ENCODE measurements around the gene RAMP3.
A peak's percentile ranks its signal among the peaks of the same experiment; 100 is the strongest.
"Not testable (repeated sequence)": the region's sequence is repeated elsewhere in the genome, so short reads cannot be mapped to it uniquely, and the experiment has no call there.

RAMP3 gene

DNA sequence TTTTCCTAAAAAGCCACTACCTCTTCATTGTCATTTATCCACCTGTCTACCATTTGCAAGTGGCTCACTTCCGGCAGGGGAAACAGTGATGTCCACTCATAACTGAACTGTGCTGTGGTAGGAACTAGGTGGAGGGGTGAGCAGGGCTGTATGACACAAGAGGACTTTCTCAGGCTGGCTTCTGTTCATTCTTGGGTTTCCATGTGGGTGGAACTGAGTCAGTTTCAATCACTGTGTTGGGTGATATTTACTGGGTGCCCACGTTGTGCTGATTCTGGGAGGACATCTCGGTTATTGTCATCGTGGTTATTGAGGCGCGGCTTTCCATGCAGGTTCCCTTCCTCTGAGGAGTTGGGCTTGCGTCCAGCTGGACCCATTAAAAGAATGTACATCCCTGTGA is 38.8 kb downstream of the RAMP3 start:
- DNase-seq = no peak

DNA sequence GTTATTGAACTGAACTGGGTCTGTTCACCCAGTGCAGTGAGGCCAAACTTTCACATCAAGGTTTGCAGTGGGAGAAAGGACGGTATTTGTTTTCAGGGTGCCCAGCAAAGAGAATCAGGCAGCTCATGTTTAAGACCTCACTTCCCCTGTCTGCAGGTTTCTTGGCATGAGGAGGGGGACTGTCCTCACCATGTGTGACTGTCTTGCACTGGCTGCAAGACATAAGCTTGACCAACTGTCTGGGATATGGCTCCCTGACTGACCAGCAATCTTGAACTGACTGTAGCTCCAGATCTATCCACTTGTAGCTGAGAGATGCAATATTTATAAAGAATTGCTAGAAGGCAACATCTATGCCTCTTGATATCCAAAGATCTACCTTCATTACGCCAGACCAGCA is 39.9 kb downstream of the RAMP3 start:
- peak; percentile 16 for DNase-seq

DNA sequence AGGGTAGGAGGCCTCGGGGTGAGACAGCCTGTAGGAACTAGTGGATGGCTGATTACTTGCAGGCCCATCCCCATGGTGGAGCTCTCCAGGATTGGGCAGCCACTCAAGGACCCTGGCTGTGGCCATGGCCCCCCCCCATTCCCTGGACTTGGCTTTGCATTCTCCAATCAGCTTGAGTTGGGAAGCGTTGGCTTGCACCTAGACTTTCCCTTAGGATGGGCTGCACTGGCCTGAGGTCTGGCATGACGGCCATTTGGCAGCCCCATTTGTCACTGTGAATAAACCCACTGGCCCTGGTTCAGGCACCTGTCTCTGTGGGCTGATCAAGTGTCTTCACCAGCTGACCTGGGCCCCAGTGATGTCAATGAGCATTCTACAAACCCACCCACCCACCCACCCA is 41.4 kb downstream of the RAMP3 start:
- peak; percentile 29 for DNase-seq

DNA sequence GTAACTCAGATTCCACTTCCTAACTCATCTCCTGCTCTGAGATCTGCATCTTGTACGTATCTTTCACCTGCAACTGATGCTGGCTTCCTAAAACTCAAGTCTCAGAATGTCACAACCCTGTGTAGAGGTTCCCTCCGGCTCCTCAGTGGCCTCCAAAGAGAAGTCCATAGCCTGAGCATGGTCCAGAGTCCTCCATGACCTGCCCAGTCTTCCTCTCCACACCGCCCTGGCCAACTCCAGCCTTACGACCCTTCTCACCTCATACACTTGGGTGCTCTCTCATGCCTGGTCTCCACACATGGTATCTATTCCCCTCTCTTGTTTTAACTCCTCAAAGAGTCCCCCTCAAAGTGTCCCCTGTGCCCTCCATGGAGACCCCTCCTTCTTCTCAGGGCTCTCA is 41.9 kb downstream of the RAMP3 start:
- peak; percentile 9 for DNase-seq

DNA sequence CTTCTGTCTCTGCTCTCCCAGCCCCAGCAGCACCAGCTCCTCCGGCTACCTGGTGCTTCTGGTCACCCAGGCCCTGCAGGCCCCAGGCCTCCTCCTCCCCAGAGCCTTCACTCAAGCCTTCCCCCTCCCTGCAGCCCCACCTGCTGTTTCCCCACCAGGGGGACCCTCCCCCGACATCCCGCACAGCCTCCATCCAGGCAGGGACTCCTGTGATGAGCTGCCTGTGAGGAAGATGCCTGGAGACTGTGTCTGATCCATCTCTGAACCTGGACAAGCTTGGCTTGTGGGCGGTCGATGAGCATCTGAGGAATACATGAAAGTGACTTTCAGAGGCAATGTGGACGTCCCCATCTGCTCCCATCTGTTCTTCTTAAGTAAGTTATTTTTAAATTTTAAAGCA is 45.0 kb downstream of the RAMP3 start:
- DNase-seq = peak; percentile 41

DNA sequence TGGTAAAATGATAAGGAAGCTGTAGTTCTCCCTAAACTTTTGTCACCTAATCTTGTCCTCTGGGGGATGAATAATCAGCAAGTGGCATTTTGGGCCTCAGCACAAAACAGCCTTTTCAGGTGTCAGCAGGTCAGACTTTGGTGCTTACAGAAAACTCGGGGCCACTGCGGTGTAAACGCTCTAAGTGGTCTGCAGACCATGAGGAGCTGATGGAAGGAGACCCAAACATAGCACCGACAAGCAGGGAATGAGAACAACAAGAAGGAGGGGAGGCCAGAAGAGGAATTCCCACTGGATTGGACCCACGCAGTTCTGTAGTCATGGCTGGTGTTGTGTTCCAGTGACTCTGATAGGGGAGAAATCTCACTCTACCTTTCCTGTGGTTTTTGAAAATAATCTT is 45.4 kb downstream of the RAMP3 start:
- peak; percentile 20 for DNase-seq

DNA sequence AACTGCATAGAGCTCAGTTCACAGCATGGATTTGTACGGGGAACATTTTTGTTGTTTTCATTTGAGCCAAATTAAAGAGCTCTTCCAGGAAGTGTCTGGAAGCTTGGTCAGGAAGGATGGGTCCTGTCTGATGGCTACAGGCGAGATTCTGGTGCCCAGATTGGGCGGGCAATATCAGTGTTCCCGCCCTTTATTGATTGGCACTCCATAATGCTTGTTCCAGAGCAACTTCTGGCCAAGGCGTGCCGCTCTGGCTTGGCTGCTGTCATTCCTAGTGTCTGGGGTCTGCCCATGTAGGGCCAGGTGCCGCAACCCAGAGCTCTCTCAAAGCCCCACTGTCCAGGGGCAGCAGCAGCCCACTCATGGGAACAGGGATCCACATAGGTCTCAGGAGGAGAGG is 45.9 kb downstream of the RAMP3 start:
- DNase-seq = peak; percentile 37

DNA sequence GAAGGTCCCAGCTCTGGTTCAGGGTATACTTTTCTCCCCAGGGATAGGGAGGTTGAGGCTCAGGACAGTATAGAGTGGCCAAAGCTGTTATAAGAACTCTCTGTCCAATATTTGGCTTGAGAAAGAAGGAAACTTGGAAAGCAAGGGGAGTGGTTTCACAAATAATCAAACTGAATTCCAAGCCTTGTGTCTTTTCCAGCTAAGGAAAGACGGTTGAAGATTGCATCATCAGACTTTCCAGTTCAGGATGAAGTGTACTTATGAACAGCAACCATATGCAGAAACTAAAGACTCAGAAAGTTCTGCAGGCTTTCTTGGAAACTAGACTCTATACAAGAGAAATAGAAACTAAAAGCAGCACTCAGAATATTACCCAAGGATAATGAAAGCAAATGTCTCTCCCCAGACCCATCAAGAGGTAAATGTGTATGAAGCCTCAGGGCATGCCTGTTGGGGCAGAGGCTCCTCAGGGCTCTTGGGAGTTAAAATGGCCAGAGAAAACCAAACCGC is 46.4 kb downstream of the RAMP3 start:
- DNase-seq = no peak

DNA sequence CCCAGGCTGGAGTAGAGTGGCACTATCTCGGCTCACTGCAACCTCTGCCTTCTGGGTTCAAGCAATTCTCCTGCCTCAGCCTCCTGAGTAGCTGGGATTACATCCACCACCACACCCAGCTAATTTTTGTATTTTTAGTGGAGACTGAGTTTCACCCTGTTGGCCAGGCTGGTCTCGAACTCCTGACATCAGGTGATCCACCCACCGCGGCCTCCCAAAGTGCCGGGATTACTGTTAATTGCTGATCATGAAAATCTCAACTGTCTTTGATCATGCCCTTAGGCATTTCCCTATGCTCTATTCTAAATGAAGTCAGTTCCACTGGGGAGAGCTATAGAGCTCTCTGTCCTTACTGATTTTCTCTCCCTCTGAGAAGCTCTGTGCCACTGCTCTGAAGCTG is 48.7 kb downstream of the RAMP3 start:
- not testable (repeated sequence) for DNase-seq

DNA sequence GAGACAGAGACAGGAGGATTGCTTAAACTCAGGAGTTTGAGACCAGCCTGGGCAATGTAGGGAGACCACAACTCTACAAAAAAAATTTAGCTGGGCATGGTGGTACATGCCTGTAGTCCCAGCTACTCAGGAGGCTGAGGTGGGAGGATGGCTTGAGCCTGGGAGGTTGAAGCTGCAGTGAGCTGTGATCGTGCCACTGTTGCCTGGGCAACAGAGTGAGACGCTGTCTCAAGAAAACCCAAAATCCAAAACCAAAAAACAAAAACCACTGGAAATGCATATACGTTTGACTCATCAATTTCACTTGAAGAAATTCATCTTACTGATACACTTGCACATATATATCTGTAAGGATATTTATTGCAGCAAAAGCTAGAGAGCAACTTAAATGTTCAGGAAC is 52.3 kb downstream of the RAMP3 start:
- DNase-seq = not testable (repeated sequence)

DNA sequence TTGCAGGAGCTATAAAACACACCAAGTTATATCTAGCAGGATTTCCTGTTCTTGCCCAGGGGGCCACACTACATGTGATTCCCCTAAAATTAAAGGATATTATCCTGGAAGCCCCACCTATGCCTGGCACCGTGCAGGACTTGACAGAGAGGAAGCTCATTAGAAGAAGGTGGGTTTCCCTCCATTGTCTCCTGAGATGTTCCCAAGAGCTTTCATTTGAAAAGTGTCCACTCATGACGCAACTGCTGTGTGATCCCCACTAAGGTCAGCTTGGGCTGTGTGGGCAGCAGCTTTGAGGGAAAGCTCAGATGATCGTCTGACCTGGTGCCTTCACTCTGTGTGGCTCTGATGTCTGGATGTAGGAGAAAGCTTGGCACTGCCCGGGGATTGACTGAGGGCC is 53.5 kb downstream of the RAMP3 start:
- DNase-seq = no peak

DNA sequence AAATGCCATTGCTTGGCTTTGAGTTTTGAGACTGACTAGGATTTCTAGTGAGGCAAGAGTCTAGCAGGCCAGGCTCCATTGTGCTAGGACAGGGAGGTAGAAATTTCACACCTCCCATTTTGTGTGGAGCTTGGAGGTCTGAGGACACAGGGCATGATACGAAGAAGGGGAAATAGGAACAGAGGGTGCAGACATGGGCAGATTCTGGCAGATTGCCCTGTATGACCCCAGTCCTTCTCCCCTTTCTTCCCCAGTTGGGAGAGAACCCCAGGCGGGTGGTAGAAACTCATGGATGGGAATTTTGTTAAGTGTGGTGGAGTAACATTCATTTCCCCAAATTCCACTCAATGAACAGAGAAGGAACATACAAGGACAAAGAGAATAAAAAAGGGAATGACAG is 54.4 kb downstream of the RAMP3 start:
- no peak for DNase-seq

DNA sequence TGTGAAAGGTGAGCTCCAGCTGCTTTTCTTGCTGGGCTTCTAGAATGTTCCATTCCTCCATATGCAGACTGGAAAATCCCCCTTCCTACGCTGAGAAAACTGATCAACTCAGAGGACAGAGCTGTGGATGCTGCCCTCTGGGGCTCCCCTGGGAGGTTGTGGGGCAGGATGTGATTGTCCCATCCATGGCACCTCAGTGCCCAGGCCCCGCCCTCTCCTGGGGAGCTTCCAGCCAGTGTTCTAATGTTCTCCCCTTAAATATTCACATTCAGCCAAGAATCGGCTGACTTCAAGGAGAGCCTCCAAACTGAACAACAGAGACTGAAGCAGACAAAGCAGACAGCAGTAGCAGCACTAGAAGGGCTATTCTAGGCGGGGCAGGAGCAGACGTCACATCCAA is 55.0 kb downstream of the RAMP3 start:
- no peak for DNase-seq

DNA sequence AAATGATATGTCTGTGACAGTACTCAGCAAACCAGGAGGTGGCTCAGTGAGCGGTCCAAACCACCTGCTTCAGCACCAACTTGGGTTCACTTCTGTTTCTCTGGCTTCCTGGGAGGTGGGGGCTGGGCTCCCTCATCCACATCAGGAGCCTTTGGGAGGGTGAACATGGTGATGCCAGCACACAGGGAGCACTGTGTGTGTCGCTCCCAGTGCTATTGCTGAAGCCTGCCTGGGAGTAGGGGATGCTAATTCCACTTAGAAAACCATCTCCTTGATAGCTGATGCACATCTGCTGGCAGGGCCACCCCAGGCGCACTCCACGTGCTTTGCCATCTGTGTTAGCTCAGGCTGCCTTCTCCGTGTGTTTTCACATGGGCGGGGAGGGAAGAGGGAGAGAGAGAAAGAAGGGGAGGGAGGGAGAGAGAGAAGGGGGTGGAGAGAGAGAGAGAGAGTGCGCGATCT is 58.0 kb downstream of the RAMP3 start:
- no peak for DNase-seq

DNA sequence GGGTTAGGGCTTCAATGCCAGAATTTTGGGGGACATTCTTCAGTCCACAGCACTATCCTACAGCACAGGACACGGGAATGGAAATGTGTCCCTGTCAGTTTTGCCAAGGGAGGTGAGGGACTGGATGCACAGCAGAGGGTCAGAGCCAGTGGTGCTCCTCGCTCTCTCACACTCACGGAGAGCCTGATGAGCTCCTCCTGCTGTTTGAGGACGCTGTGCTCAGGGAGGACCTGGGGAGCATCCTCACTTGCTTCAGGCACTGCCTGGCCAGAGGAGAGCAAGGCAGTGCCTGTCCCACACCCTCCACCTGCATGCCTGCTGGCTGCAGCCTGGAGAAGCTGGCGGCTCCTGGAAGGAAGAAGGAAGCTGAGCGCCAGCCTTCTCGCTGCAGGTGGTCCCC is 58.6 kb downstream of the RAMP3 start:
- no peak for DNase-seq

DNA sequence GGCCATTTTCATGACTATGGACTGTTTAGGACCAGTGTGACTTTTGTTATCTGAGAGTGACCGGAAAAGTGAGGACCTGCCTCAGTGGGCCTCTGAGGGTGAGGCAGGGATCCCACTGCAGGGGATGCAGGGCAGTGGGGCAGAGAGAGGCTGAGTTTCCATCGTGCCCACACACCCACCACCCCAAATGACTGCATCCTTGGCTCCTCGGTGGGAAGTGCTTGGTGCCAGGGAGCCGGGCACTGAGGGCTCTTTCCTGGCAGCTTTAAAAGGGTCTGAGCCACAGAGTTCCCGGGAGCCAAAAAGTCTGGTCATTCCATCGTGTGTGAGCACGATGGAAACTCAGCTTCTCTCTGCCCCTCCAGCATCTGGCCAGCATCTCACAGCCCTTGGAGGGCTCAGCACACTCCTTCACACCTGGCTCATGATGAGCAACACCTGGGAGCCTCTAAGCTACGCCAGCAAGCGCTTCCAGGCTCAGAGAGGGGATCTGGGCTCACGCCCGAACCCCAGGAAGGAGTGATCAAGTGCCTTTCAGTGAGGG is 59.1 kb downstream of the RAMP3 start:
- DNase-seq = no peak

DNA sequence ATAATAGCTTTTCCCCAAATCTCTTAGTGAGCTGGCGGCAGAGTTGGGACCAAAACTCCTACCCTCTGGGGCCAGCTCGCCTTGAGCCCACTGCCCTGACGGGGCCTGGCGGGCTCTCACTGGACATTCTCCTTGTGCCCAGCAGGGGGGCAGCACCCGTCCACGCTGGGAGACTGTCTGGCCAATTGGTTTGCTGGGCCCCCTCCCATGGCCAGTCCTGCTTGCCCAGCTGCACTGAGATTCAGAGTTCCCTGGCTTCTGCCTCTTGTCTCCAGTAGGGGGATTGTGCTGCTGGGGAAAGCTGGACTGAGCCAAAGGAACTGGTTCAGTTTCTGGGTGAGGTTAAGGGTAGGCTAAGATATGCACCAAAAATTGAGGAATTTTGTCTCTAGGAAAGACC is 59.8 kb downstream of the RAMP3 start:
- DNase-seq = no peak

DNA sequence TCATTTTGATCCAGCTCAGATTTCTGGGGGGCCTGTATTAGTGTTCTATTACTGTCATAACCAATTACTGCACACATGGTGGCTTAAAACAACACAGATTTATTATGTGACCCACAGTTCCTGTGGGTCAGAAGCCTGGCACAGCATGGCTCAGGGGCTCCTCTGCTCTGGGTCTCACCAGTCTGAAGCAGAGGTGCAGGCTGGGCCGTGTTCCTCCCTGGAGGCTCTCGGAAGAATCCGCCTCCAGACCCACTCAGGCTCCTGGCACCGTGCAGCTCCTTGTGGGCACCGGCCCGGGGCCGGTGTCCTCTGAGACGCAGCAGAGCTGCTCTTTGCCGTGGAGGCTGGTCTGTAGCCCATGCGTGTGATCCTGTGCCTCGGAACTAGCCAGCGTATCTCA is 61.5 kb downstream of the RAMP3 start:
- DNase-seq = no peak

DNA sequence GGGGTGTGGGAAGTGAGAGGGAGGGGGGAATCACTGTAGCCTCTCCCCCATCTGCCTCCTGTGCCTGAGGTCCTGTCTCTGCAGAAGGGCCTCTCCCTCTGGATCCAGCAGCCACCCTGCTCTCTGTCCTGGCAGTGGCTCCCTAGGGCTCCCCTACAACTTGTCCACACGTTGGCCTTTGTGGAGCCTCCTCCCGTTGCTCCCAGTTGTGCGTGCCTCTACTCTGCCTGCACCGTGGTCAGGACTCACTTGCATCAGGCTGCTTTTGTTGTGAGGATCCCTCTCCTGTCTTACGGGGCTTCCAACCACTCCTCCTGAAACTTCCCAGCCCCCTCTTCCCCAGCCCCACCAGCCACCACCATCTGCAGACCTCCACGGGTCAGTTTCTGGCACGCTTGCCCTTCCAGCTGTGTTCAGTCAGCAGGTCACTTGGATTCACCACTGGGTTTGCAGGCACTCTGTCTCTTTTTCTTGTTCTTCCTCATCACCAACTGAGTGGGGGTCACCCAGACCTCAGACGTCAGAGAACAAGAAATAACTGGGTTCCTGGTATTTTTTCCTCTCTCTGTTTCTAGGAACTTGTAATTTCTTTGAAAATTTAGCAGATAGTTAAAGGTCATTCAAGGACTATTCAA is 62.3 kb downstream of the RAMP3 start:
- no peak for DNase-seq

DNA sequence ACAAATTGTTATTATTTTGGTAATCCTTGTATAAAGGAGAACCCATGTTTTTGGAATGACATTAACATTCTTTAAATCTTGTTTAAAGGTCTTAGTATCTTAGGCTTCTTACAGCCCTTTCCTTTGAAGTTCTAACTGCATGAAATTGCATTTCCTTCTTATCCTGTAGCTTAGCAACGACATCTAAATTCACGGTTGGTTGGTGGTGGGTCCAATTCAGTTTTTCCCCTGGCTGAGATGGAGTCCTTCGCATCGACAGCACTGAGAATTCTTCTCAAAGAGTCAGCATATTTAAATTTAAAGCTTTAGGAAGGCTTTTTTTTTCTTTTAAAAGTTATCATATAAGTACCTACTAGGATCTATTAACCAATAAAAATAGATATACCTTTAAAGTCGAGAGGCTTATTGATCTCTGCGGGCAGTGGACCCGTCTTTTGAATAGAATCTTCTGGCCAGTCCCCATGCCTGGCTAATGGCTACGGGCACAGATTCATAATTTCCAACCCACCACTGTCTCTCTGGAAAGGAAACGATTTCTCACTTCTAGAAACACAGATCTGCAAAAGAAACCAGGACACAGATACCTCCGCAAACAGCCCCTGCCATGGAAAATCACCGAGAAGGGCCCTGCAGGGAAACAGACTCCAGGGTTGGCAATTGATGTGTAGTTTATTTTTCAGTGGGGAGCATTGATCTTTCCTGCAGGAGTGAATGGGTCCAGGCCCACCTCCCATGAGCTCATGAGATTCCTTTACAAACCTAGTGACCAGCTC is 63.4 kb downstream of the RAMP3 start:
- DNase-seq = no peak

DNA sequence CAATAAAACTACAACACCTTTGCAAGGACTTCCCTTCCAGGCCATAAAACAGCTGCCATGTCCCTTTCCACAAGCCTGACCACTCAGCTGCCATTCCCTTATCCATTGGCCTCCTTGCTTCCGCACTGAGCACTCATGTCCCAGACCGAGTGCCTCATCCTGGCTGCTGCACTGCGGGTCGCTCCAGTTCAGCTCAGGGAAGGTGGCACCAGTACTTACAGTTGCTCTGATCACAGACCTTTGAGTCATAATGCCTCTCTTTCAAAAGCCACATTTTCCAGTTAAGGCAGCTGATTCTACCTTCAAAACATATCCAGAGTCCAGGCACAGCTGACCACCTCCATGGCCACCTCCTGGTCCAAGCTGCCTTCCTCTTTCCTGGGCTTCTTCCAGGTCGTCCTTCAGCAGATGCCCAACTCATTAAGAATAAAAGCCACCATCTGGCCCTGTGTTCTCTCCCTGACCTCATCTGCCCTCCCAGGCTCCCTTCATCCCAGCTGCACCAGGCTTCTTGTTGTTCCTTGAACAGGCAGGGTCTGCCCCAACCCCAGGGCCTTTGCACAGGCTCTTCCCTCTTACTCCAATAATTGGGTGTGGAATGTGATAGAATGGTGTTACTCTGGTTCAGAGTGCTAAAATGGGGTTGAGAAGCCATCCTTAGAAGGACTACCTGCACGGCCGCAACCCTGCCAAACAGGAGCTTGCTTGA is 64.5 kb downstream of the RAMP3 start:
- no peak for DNase-seq

DNA sequence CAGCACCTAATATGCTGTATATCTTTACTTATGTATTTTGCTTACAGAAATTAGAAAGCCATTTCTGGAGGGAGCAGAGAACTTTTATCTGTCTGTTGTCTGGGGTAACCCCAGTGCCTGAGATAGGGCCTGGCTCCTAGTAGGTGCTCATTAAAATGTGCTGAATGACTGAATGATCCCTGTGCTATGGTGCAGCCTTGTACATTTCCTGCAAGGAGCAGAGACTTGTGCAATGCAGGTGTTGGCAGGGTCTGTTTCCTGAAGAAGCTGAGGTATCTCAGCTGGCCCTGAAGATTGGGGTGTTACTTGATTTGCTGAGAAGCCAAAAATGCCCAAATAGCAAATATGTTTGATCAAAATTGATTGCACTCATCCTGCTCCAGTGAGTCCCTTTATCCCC is 65.5 kb downstream of the RAMP3 start:
- no peak for DNase-seq

Measured in right forelimb (tissue), 1 donor.